Left ventricle myocardium inferior (tissue), 1 donor: ENCODE data around the gene CSF2RB. TPM values are rescaled to one million over a fixed set of nuclear protein-coding genes. Genes with fewer than 3 reads are reported as not detected.

Experiments used
- DNase-seq: peaks from one replicate; pipeline ENCODE4 v3.0.0-alpha.2; 2020
- H3K27ac ChIP-seq: fragments of 200-600 bp; replicated peaks from 2 replicates; pipeline ENCODE4 v1.8.0; 2021
- H3K27me3 ChIP-seq: fragments of 200-600 bp; 2 replicates; pipeline ENCODE4 v1.8.0; 2021; ENCODE audit warnings: low read depth
- H3K36me3 ChIP-seq: fragments of 200-600 bp; 2 replicates; pipeline ENCODE4 v1.8.0; 2021
- H3K4me1 ChIP-seq: fragments of 200-600 bp; 2 replicates; pipeline ENCODE4 v1.8.0; 2021
- H3K4me3 ChIP-seq: fragments of 200-600 bp; 2 replicates; pipeline ENCODE4 v1.8.0; 2021; ENCODE audit warnings: mild to moderate bottlenecking, moderate library complexity
- H3K9me3 ChIP-seq: fragments of 200-600 bp; replicated peaks from 2 replicates; pipeline ENCODE4 v1.8.0; 2021
- intact Hi-C: fragments of 100-400 bp; cut with micrococcal nuclease; formaldehyde crosslinking; loops from one replicate; pipeline ENCODE4 v1.11.0; 2022
- total RNA-seq: library from RNA; stranded (reverse); fragmentation: NEBNext Ultra II Directional; extraction: Animal tissue kit (Norgen Biotek cat#: 25700); gene quantifications from one replicate; pipeline ENCODE4 v1.2.1, GENCODE V29; 2021
- TF ChIP-seq, protein P1 (sequence below): fragments of 200-600 bp; IDR thresholded peaks from 2 replicates; pipeline ENCODE4 v1.8.0; 2021; ENCODE audit warnings: antibody characterized with exemption, mild to moderate bottlenecking, borderline replicate concordance
- donor health status: DM: no; HTN: yes; CAD: no; lungs with severe emphysema.

Gene CSF2RB
- total RNA-seq, 1 donor from 2014 or later: 2.8 TPM

DNA sequence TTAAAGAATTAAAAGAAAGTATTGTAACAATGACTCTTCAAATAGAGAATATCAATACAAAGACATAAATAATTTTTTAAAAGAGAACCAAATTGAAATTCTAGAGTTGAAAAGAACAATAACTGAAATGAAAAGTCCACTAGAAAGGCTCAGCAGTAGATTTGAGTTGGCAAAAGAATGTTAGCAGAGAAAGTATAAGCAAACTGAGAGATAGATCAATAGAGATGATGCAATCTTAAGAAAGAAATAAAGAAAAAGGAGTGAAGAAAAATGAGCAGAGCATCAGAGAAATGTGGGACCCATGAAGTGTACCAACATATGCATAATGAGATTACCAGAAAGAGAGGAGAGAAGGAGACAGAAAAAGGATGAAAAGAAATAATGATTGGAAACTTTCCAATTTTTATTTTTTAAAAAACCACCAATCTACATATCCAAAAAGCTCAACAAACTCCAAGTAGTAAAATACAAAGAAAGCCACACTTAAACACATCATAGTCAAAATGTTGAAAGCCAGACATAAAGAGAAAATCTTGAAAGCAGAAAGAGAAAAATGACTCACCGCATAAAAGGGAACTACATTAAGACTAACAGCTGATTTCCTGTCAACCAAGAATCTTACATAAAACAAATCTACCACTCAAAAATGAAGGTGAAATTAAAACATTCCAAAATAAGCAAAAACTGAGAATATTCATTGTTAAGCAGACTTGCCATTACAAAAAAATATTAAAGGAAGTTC is 31.8 kb upstream of the CSF2RB start:
- H3K27me3 ChIP-seq: peaks cover 48% of the 10 kb centered on the region
- intact Hi-C loops: no loop called here
- H3K27ac ChIP-seq: no peak overlapping the region
- H3K9me3 ChIP-seq: peaks cover 37% of the 10 kb centered on the region
- TF ChIP-seq, protein P1, sequence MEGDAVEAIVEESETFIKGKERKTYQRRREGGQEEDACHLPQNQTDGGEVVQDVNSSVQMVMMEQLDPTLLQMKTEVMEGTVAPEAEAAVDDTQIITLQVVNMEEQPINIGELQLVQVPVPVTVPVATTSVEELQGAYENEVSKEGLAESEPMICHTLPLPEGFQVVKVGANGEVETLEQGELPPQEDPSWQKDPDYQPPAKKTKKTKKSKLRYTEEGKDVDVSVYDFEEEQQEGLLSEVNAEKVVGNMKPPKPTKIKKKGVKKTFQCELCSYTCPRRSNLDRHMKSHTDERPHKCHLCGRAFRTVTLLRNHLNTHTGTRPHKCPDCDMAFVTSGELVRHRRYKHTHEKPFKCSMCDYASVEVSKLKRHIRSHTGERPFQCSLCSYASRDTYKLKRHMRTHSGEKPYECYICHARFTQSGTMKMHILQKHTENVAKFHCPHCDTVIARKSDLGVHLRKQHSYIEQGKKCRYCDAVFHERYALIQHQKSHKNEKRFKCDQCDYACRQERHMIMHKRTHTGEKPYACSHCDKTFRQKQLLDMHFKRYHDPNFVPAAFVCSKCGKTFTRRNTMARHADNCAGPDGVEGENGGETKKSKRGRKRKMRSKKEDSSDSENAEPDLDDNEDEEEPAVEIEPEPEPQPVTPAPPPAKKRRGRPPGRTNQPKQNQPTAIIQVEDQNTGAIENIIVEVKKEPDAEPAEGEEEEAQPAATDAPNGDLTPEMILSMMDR: no peak
- H3K4me1 ChIP-seq: no peaks in the 10 kb centered on the region
- DNase-seq: no peak
- no peak overlapping the region for H3K4me3 ChIP-seq
- H3K36me3 ChIP-seq: no peaks in the 10 kb centered on the region

DNA sequence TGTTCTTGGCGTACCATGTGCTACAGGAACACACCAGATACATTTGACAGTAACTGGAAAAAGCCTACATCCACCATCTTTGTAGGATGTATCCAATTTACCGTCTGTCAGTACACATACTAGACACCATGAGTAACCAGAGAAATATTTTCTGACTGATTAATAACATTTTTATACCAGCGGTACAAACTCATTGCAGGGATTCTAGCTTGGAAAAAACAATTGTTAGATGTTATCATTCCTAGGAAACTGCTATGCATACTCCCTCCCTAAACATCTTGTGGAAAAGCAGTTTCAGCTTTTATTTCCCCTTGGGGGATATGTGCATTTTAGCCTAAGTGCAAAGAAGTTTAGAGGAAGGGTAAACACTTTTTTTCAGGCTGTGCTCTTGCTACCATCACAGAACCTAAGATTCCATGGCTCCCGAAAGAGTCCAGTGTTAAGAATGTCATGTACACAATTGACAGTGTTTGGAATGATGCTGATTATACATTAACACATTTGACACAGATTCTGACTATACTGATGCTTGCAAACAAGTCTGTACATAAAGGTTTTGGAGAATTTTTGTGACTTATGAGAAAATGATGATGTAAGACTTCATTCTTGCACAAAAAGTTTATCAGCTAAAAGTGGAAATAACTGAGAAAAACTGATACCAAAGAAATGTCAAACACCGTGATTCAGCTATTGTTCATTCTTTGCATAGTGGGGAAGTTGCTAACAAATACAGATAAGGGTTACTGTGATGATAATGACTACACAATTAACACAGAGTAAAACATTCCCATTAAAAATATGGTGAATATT is 28.9 kb upstream of the CSF2RB start:
- Histone ChIP-seq H3K27me3 (peaks cover 22% of the 10 kb centered on the region), H3K9me3 (peaks cover 40% of the 10 kb centered on the region), H3K4me3 (no peak overlapping the region), H3K4me1 (no peaks in the 10 kb centered on the region), H3K27ac (no peak overlapping the region), H3K36me3 (no peaks in the 10 kb centered on the region)
- no peak for DNase-seq
- intact Hi-C loops: no loop called here
- TF ChIP-seq, protein P1: no peak

DNA sequence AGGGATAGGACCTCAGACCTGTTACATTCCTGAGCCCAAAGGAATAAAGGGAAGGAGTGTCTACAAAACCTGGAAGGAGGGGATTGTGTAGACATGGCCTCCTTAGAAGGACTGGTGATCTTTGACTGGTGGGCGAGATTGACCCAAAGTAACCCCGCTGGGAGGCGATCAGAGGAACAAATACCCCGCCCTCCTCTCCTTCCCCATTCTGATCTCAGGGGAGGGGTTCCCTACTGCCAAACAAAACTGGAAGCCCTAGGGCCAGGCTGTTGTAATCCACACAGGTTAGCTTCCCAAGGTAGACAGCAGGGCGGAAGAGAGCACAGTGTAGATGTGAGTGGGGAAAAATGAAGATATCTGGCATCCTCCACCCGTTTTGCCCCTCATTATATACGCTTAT is 28.0 kb upstream of the CSF2RB start:
- Histone ChIP-seq H3K36me3 (no peaks in the 10 kb centered on the region), H3K9me3 (peaks cover 32% of the 10 kb centered on the region), H3K4me1 (no peaks in the 10 kb centered on the region), H3K27me3 (peaks cover 21% of the 10 kb centered on the region), H3K4me3 (no peak overlapping the region), H3K27ac (no peak overlapping the region)
- intact Hi-C loops: no loop called here
- DNase-seq: no peak
- TF ChIP-seq, protein P1: no peak

DNA sequence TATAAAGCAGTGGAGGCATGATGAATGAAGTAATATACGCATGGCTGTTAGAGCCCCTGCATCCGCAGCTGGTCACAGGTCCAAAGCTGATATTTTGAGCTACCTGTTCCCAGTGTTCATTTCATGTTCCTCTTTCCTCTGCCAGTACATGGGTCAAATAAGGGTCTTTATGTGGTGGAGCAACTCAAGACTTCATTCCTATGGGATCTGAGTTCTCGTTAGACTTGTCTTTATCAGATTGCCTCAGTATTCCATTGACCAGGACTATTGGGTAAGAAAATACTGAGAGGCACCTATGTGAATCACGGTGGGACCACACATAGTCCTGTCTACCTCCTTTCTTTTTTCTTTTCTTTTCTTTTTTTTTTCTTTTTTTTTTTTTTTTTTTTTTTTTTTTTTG is 27.4 kb upstream of the CSF2RB start:
- no peak overlapping the region for H3K27ac ChIP-seq
- H3K27me3 ChIP-seq: peaks cover 21% of the 10 kb centered on the region
- H3K9me3 ChIP-seq: peaks cover 27% of the 10 kb centered on the region
- intact Hi-C loops: no loop called here
- H3K36me3 ChIP-seq: no peaks in the 10 kb centered on the region
- no peaks in the 10 kb centered on the region for H3K4me1 ChIP-seq
- H3K4me3 ChIP-seq: no peak overlapping the region
- TF ChIP-seq, protein P1: no peak
- no peak for DNase-seq

DNA sequence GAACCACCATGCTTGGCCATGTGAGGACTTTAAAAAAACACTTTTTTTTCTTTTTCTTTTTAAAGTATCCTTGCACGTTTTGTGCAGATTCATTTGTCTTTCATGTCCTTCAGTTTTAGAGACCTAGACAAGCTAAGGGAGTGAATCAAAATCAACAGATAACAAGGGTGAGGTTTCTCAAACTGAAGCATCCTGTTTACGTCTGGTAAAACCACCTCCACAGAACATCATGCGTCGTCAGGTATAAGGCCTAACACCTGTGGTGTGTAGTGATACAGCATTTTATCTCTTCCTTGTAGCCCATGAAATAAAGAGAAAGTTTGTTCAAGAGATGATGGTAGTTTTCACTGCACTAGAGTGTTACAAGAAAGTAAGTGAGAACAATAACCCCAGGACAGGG is 26.3 kb upstream of the CSF2RB start:
- Histone ChIP-seq H3K27ac (no peak overlapping the region), H3K4me1 (no peaks in the 10 kb centered on the region), H3K9me3 (peaks cover 15% of the 10 kb centered on the region), H3K36me3 (no peaks in the 10 kb centered on the region), H3K4me3 (no peak overlapping the region), H3K27me3 (peaks cover 21% of the 10 kb centered on the region)
- TF ChIP-seq, protein P1: no peak
- intact Hi-C loops: no loop called here
- no peak for DNase-seq
